Hippocampal formation (tissue), 2 donors: ENCODE data around the gene NOP56.
A peak's percentile ranks its signal among the peaks of the same experiment; 100 is the strongest.
"Not testable (repeated sequence)": the region's sequence is repeated elsewhere in the genome, so short reads cannot be mapped to it uniquely, and the experiment has no call there.

Experiments used
- DNase-seq, 2 donors: peaks; one replicate each; lab custom pipeline; 2025; lab: John Stamatoyannopoulos, UW

Gene NOP56

DNA sequence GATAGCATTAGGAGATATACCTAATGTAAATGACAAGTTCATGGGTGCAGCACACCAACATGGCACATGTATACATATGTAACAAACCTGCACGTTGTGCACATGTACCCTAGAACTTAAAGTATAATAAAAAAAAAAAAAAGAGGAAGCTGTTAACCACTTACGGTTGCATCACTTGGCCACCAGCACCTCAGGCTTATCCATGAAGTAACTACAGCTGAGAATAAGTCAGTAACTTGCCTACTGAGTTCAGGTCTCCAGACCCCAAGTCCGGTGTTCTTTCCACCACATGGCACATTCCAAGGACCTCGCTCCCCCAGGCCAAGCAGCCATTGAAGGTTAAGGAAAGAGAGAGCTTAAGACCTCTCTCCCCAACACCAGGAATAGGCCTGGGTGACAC lies 32.4 kb downstream of the NOP56 start:
- DNase-seq: not testable (repeated sequence)

DNA sequence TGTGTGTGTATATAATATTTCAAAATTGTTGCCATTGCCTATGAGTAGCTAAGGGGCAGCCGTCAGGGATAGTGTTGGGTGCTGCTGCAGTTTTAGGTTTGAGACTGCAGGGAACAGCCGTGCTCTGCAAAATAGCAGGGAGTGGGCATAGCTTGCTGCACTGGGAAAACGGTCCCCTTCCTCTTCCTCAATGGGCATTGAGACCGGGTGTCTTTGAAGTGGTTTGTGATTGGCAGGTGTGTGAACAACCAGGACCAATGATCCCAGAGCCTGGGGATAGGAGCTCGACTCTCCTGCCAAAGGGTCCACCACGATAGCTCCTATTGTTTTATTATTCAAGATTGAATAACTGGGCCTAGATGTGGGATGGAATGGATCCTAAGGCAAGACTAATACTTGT lies 35.1 kb downstream of the NOP56 start:
- no peak for DNase-seq

DNA sequence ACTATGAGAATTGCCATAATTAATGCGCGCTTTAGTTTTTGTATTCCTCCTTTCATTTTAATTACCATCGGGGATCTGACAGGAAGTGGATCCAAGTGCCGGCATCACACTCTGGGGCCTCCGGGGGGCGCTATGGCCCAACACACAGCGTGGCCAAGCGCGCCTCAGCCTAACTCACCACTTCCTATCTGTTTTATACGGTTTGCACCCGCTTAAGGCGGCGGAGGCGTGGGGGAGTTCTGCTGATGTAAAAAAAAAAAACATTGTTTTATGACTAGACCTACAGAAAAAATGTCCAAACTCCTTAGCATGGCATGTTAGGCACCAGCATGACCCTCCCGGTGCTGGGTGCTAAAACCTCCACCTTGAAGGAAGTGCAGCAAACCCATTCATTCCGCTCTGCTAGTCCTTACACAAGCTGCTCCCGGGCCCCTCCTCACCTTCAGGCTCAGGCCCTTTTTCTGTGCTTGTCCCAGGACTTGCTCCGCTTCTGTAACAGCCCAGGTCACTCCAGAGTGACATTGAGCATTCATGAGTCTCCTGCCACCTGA lies 35.7 kb downstream of the NOP56 start:
- peak; percentile 6 to 42 for DNase-seq

DNA sequence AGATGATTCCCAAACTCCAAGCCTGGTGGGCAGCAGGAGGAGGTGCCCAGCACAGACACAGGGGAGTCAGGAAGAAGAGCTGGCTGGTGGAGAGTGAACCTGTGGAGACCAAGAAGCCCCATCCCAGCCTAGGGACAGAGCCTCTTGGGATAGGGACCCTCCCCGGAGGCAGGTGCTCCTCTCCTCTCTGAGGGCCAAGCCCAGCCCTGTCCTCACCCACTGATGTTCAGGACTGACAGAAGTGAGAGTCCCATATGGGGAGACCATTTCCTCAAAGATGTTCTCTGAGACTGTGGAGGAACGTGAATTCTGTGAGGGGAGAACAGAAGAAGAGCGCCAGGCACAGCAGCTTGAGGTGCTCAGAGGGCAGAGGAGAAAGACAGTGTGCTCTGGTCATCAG lies 37.8 kb downstream of the NOP56 start:
- DNase-seq: no peak

DNA sequence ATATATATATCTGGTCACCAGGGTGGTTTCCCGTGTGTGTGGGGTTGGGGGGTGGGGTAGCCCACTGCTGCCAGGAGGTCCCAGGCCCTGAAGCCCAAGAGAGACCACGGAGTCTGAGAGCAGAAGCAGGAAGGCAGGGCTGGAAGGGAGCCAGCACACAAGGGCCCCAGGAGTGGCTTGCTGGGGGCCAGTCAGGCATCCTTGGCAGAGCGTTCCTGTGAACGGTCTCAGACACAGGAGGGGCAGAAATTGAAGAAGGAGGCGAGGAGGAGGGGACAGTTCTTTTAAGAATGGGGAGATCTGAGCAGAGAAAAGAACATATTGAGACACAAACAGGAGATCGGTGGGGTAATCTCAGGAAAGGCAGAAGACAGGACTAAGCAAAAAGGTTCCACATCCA lies 38.3 kb downstream of the NOP56 start:
- no peak for DNase-seq

DNA sequence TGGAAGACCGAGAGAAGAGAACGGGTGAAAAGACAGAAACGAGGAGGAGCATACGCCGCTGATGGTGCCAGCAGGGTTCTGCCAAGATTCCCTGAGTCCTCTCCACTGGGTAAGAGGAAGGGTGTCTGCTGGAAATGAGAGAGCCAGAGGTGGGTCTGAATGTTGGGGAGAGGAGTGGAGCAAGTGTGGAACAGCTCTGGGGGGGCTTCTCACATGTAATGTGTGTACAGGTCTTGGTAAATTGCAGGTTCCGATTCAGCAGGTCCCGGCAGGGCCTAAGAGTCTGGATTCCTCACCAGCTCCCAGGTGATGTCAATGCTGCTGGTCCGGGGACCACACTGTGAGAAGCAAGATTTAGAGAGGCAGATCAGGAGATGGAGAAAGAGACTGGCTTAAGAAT lies 38.7 kb downstream of the NOP56 start:
- no peak for DNase-seq

DNA sequence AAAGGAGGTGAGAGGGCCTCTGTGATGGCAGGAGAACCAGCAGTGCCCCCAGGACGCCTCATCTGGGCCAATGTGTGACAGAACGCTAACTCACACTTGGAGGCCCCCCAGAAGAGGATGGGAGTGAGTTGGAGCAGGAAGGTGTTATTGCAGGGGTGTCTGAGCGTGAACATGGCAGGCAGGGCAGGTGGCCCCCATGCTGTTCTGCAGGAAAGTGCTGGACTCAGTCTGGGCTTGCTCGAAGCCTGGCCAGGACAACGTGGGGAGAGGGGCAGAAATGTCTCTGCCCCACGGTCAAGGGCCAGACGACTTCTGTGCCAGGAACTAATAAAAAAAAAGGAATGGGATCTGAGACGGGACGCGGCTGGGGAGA lies 39.2 kb downstream of the NOP56 start:
- DNase-seq: no peak

DNA sequence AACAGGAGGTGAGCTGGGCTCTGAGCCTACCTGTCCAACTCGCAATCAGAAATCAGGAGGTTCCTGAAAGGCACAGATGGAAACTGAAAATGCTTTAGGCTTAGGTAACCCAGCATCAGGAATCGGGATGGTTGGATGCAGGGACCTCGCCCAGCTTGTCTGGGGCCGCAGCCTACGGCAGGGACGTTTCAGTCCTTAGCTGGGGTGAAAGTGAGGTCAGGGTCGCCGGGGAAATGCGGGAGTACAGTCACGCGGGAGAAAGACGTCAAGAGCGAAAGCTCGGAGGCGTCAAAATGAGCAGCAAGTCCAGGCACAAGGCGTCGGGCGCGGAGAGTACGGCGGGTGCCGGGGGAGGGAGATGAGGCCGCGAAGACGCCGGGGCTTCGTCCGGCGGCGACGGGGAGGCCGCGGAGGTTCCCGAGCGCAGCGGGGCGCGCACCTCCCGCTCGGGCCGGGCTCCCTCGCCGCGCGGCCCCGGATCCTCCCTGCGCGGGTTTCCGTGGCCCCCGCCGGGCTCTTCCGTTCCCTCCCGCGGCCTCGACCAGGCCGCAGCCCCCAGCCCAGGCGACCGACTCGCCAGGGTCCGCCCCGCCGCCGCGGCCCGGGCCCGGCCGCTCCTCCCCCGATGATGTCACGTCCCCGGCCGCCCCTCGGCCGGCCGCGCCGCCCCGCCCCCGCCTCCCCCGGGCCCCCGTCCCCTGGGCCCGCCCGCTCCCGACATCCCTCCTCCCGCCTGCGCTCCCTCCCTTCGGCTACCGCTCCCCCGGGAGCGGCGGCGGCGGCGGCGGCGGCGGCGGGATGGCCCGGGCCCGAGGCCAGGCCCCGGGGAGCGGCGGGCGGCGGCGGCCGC lies 39.8 kb downstream of the NOP56 start, which contains the start of gene EBF4:
Gene EBF4 (plus strand): TSS at position 745 of the 850 bp plus-strand sequence. CDS start 866 bp downstream, outside the sequence.
- peak in 1 of 2 donors; percentile 30 for DNase-seq

DNA sequence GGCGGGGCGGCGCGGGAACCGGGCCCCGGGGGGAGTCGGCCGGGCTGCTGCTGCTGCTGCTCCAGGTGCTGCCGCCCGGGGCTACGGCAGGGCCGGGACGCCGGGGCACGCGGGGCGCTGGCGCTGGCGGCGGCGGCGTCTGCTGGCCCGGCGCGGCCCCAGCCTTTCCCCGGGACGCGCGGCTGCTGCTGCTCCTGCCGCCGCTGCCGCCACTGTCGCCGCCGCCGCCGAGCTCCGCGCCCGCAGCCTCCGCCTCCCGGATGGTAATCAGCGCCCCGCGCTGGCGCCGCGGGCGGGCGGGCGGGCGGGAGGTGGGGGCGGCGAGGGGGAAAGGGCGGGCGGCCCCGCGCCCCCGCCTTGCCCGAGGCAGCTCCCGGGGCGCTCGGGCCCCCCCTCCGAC lies 40.5 kb downstream of the NOP56 start:
- DNase-seq: no peak

DNA sequence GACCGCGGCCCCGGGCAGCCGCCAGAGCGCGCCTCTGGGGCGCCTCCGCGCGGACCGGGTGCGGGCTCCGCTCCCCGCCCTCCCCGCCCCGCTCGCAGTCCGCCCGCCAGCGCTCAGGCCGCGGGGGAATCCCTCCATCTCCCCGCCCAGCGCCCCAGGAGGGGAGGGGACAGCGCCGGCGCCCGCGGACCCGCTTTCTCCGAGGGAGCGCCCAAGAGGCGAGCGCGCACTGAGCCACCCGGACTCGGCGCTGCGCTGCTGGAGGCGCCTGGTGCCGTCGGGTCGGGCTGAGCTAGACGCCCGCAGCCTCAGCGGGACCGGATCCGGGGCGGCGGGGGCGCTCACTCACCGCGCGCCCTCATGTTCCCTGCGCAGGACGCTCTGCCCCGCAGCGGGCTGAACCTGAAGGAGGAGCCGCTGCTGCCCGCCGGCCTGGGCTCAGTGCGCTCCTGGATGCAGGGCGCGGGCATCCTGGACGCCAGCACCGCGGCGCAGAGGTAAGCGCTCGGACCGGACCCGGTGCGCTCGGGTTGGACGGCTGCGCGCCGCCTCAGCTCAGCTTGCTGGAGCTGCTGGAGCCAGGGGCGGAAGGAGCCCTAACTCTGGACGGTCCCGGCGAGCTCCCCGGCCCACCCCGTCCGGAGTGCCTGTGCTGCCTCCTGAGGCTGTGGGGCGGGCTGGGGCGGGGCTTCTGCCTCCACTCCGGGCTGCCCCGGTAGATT lies 41.0 kb downstream of the NOP56 start:
- peak; percentile 54 to 55 for DNase-seq

DNA sequence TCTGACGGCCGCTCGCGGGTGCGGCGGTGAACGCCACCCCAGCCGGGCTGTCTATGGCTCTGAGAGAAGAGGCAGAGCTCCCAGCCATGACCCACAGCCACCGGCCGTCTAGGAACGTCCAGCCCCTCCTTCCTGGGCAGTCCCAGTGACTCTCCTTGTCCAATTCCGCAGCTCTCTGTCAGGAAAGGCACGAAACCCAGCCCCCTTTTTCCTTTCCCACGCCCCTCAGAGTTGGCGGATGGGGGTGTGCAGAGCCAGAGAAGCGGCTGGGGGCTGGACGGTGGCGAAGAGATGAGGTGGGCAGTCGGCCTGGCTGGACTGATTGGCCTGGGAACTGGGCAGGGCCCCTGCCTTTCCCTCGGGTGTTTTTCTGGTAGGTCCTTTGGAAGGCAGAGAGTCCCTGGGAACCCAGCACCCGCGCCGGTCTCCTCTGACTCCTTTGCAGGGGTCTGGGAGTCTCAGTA lies 41.6 kb downstream of the NOP56 start:
- DNase-seq: no peak

DNA sequence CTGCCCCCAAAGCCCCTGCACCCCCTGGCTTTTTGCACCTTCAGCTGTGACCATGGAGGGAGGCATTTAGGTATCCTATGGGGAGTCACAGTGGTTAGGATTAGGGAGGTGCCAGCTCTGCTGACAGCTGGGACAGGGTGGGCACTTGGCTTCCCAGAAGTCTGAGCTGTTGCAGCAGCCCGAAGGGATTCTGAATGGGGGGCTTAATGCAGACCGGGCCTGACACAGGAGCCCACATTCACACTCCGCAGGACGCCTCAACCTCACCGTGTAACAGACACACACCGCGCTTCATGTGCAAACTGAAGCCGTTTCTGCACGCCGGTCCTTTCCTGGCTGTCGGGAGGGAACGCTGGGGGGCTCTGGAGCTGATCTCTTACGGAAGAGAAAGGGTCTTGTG lies 42.1 kb downstream of the NOP56 start:
- no peak for DNase-seq

DNA sequence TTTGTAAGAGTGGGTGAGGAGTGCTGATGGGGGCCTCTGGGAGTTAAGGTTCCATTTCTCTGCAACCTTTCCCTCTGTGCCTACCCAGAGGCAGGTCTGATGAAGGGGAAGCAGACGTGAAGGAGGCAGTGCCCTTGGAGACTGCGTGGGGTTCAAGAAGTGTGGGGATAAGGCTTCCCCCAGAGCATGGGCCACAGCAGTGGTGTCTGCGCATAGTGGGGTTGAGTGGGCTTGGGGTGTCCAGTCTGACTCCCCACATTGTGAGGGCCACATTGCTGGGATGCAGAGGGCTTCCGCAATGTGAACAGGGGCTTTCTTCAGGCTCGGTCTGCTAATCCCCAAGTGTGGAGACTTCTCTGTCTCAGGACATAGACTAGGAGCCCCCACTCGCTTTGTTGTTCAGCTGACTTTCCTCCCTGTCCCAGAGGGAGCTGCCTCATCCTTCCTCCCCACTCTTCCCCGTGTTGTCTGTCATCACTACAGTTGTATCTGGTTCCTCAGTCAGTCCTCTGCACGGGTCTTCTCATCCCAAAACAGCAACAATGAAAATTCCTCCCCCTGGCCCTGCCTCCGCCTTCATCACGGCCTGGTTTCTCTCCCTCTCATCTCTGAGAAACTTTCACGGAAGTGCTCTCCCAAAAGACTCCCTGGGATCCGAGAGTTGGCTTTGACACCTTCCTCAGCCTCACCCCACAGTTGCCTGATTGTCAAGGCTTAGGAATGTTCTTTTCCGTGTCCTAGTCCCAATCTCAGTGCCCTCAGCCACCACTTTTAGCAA lies 43.0 kb downstream of the NOP56 start:
- no peak for DNase-seq

DNA sequence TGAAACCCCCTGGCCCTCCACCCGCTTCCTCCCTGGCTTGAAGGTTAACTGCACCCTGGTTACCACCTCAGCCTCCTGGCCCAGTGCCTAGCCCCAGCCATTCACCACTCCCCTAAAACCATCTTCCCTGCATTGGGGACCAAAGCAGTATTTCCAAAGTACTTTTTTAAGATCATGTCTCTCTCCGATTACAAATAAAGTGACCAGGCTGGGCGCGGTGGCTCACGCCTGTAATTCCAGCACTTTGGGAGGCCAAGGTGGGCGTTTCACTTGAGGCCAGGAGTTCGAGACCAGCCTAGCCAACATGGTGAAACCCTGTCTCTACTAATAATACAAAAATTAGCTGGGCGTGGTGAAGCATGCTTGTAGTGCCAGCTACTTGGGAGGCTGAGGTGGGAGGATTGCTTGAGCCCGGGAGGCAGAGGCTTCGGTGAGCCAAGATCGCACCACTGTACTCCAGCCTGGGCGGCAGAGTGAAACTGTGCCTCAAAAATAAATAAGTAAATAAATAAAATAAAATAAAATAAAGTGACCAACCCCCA lies 43.6 kb downstream of the NOP56 start:
- not testable (repeated sequence) for DNase-seq

DNA sequence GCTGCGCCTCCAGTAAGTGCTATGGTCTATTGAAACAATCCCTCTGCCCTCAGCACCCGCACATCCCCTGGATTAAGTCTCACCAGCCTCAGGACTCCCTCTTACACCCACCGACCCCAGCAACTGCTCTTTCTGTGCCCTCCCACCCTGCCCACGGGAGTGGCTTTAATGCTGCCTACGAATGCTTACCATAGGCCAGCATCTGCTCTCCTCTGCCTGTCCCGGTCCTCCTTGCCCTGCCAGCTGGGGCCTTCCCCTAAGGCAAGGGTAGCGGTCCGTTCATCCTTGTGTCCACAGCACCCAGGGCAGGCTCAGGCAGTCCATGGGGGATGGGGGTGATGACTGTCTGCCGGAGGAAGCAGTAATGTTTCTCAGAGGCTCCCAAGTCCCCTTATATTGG lies 44.2 kb downstream of the NOP56 start:
- no peak for DNase-seq

DNA sequence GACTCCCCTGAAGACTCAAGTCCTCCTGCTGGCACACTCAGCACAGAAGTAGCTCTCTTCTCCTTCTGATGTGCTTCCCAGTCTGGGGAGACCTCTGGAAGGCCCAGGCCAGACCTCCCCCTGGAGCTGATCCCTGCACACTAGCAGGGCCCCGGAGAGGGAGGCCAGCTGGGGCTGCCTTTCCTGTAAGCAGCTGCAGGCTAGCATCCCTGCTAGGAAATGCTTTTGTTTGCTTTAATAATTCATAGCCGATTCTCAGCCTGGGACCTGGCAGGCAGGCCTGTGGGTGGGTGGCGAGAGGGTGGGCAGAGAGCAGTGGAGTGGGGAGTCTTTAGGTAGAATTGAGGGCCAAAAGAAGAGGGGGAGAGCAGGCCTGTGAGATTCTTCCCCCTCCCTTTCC lies 45.3 kb downstream of the NOP56 start:
- no peak for DNase-seq

DNA sequence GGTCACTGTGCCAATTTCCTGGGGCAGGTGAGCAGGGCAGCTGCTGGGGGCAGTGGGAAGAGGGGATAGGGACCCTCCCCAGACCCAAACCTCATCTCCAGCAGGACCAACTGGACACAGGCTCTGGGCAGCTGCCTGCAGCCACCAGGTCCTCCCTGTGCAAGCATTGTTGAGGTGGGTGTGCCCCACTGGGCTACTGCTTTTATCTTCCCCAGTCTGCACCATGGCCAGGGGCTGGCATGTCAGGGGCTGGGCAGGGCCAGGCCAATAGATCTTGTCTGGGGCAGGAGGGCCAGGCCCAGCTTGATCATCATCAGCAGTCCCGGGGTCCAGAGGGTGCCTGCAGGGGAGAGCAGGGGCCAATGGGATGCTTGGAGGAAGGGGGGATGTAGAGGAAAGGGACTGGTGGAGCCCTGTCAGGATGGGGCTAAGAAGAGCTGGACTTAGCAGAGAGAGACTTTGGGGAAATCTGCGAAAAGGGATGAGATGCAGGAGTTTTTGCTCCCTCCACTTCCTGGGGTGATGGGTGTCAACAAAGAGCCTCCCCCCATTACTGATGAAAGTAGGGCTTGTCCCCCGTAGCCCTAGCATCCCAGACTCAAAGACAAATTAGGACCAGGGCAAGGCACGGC lies 45.9 kb downstream of the NOP56 start:
- DNase-seq: no peak

DNA sequence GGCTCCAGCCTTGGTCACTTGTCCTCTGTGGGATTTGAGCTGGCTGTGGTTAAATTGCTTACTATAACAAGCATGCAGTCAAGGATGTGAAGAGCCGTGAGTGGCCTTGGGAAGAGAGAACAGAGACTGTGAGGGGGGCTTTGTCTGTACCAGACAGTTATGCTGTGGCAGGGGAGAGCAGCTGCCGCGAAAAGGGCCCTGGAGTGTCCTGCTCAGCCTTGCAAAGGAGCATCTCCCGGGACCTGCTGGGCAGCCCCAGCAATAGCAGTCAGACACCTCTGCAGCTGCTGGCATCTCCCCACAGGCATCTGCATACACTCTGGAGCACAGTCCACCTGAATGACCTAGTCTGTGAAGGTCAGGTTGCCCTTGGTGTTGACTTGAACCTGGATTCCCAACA lies 46.5 kb downstream of the NOP56 start:
- DNase-seq: no peak

DNA sequence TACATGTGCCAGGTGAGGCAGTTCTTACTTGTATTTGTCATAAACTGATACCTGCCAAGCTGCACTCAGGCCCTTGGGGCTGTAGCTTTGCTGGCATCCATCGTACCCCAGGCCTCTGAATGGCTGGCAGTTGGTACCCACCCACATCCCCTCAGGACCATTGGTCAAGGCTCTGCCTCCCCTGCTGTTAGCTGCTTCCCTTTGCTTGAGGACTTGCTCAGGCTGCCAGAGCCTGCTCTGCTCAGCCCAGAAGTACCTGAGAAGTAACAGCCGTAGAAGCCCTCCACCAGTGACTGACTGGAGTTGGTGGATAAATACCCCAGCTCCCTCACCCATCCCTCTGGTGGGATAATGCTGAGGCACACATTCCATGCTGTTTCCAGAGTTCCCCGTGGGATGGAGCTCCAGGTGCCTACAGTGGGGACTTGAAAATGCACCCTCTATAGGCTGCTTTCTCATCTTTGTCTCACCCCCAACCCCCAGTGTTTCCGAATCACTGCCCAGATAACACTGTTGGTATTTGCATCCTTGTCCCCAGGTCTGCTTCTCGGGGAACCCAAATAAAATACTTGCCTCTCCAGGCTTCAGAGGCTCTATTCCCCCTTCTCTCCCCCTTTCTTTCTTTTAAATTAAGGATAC lies 47.5 kb downstream of the NOP56 start:
- no peak for DNase-seq

DNA sequence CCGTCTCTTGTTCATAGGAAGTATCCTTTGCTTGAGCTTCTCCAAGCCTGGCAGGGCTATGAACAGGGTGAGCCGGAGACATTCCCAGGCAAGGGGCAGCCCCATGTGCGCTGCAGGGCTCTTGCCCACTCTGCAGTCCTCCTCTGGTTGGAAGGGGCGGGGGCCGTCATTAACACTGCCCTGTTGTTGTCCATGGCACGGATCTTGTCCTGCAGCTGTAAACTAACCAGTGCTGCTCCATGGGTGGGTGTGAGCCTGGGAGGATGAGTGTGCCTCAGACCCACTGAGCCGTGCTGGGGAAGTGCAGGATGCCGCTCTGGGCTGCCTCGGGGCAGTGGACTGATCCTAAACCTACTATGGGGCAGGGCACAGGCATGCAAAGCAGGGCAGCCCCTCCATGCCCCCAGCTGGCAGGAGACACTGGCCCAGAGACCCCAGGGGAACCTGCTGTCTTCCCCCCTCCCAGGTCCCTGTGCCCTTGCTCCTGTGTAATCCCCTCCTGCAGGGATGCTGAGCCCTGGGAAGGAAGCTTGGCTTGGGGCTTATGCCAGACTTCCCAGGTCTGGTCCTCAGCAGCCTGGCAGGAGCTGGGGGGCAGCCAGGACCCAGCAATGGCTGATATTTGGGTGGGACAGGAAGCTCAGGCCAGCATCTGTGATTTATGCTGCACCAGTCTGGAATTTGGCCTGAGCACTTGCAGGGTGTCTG lies 48.6 kb downstream of the NOP56 start:
- DNase-seq: peak; percentile 6 to 32
